ENCODE results near the gene COL21A1. TPM values are rescaled to one million over a fixed set of nuclear protein-coding genes. Genes with fewer than 3 reads are reported as not detected.

Gene COL21A1
- total RNA-seq, 3 donors from 2014 or later (not counting 1 experiment from before 2014, with no cell fraction given) = not detected

- Histone ChIP-seq H3K4me1 (ENCODE audit: control insufficient read depth, insufficient read depth, low read length) (no peaks in the 10 kb centered on the region), H3K4me3 (ENCODE audit: low read length) (no peak overlapping the region), H3K9me3 (ENCODE audit: control insufficient read depth, insufficient read depth, low read length) (no peaks in the 10 kb centered on the region), H3K27me3 (ENCODE audit: control insufficient read depth, insufficient read depth, low read length) (no peaks in the 10 kb centered on the region), H3K27ac (ENCODE audit: low read length) (no peak overlapping the region), H3K36me3 (ENCODE audit: control insufficient read depth, insufficient read depth, low read length) (no peaks in the 10 kb centered on the region)
- Mint-ChIP-seq H3K36me3 (no peaks in the 10 kb centered on the region), H3K4me1 (no peaks in the 10 kb centered on the region), H3K9me3 (peaks cover 6 to 10% of the 10 kb centered on the region in 2 donors), H3K27ac (no peak overlapping the region), H3K27me3 (ENCODE audit: low read depth in 2 of 2) (no peaks in the 10 kb centered on the region), H3K4me3 (no peak overlapping the region)
- no peak for ATAC-seq
- TF ChIP-seq, protein P1, sequence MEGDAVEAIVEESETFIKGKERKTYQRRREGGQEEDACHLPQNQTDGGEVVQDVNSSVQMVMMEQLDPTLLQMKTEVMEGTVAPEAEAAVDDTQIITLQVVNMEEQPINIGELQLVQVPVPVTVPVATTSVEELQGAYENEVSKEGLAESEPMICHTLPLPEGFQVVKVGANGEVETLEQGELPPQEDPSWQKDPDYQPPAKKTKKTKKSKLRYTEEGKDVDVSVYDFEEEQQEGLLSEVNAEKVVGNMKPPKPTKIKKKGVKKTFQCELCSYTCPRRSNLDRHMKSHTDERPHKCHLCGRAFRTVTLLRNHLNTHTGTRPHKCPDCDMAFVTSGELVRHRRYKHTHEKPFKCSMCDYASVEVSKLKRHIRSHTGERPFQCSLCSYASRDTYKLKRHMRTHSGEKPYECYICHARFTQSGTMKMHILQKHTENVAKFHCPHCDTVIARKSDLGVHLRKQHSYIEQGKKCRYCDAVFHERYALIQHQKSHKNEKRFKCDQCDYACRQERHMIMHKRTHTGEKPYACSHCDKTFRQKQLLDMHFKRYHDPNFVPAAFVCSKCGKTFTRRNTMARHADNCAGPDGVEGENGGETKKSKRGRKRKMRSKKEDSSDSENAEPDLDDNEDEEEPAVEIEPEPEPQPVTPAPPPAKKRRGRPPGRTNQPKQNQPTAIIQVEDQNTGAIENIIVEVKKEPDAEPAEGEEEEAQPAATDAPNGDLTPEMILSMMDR (IDR thresholded peaks at IDR 0.05) = no peak
- 95% methylated on average over 1 of the region's 1 CpG for WGBS (ENCODE audit: insufficient coverage)
- intact Hi-C loops (cut with micrococcal nuclease) = no loop called here
- DNase-seq = no peak
Observed at GRCh38 chr6:56040889-56041301, 206.5 kb downstream of the COL21A1 start.

DNA sequence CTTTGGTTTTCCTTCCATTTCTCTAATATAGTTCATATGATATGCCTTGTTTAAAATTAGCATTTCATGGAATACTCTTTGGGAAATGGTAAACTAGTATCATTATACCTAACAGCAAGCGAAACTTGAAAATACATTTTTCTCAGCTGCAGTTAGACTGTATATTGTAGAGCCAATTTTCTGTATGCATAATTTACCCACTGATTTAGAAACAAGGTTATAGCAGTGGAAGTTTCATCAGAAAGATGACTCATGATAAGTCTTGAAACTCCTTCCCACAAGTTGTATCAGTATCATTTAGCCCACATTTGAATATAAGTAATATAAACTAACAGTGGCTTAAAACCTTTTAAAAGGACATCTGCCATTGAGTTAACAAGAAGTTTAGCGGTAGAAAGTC, 207.2 kb downstream of the COL21A1 start:
- intact Hi-C loops (cut with micrococcal nuclease) = no loop called here
- H3K9me3 ChIP-seq (ENCODE audit: control insufficient read depth, insufficient read depth, low read length) = no peaks in the 10 kb centered on the region
- H3K4me1 Mint-ChIP-seq = no peaks in the 10 kb centered on the region
- no peaks in the 10 kb centered on the region for H3K27me3 ChIP-seq (ENCODE audit: control insufficient read depth, insufficient read depth, low read length)
- no CpG with 5 or more reads among the region's 2 CpGs for WGBS (ENCODE audit: insufficient coverage)
- no peaks in the 10 kb centered on the region for H3K36me3 ChIP-seq (ENCODE audit: control insufficient read depth, insufficient read depth, low read length)
- H3K4me3 ChIP-seq (ENCODE audit: low read length) = no peak overlapping the region
- TF ChIP-seq, protein P1 (IDR thresholded peaks at IDR 0.05) = no peak
- DNase-seq (no peak), ATAC-seq (no peak)
- no peak overlapping the region for H3K27ac ChIP-seq (ENCODE audit: low read length)
- H3K27ac Mint-ChIP-seq = no peak overlapping the region
- H3K9me3 Mint-ChIP-seq = peaks cover 8 to 10% of the 10 kb centered on the region in 2 donors
- no peaks in the 10 kb centered on the region for H3K4me1 ChIP-seq (ENCODE audit: control insufficient read depth, insufficient read depth, low read length)
- no peak overlapping the region for H3K4me3 Mint-ChIP-seq
- H3K27me3 Mint-ChIP-seq (ENCODE audit: low read depth in 2 of 2) = no peaks in the 10 kb centered on the region
- no peaks in the 10 kb centered on the region for H3K36me3 Mint-ChIP-seq

DNA sequence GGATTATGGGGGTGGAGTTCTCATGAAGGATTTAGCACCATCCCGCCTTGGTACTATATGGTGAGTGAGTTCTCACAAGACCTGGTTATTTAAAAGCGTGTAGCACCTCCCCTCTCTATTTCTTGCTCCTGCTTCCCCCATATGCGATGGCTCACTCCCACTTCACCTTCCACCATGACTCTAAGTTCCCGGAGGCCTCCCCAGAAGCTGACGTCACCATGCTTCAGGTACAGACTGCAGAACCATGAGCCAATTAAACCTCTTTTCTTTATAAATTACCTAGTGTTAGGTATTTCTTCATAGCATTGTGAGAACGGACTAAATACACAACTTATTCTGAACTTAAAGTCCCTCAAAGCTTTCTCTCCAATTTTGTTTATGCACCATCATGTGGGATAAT, 208.6 kb downstream of the COL21A1 start:
- ATAC-seq (no peak), DNase-seq (no peak)
- Mint-ChIP-seq H3K27me3 (ENCODE audit: low read depth in 2 of 2) (no peaks in the 10 kb centered on the region), H3K4me1 (no peaks in the 10 kb centered on the region), H3K4me3 (no peak overlapping the region), H3K9me3 (peaks cover 9 to 10% of the 10 kb centered on the region in 2 donors), H3K36me3 (no peaks in the 10 kb centered on the region), H3K27ac (no peak overlapping the region)
- no peaks in the 10 kb centered on the region for H3K36me3 ChIP-seq (ENCODE audit: control insufficient read depth, insufficient read depth, low read length)
- WGBS (ENCODE audit: insufficient coverage) = 92% methylated on average over 4 of the region's 6 CpGs
- no peaks in the 10 kb centered on the region for H3K4me1 ChIP-seq (ENCODE audit: control insufficient read depth, insufficient read depth, low read length)
- H3K4me3 ChIP-seq (ENCODE audit: low read length) = no peak overlapping the region
- intact Hi-C loops (cut with micrococcal nuclease) = no loop called here
- H3K27ac ChIP-seq (ENCODE audit: low read length) = no peak overlapping the region
- TF ChIP-seq, protein P1 (IDR thresholded peaks at IDR 0.05) = no peak
- no peaks in the 10 kb centered on the region for H3K27me3 ChIP-seq (ENCODE audit: control insufficient read depth, insufficient read depth, low read length)
- no peaks in the 10 kb centered on the region for H3K9me3 ChIP-seq (ENCODE audit: control insufficient read depth, insufficient read depth, low read length)

DNA sequence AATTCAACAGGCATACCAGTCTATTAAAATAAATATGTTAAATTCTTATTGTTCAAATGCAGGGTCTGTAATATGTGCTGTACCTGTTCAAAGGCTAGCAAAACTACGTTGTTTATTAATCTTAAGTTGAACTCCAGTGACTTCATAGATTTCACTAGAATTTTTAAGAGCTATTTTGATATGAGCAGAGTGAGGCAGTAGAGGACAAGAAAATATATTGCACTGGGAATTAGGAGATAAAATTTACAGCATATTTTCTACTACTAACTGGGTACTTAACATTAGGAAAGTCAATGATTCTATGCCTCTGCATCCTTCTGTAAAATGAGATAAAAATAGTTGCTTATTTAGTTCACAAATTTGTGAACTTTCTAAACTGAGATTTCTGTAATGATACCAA, 209.8 kb downstream of the COL21A1 start:
- Mint-ChIP-seq H3K27me3 (ENCODE audit: low read depth in 2 of 2) (no peaks in the 10 kb centered on the region), H3K27ac (no peak overlapping the region), H3K4me1 (no peaks in the 10 kb centered on the region), H3K9me3 (peaks cover 9 to 10% of the 10 kb centered on the region in 2 donors), H3K4me3 (no peak overlapping the region), H3K36me3 (no peaks in the 10 kb centered on the region)
- ATAC-seq (no peak), DNase-seq (no peak)
- no peaks in the 10 kb centered on the region for H3K4me1 ChIP-seq (ENCODE audit: control insufficient read depth, insufficient read depth, low read length)
- 80% methylated on average over 1 of the region's 1 CpG for WGBS (ENCODE audit: insufficient coverage)
- no peaks in the 10 kb centered on the region for H3K9me3 ChIP-seq (ENCODE audit: control insufficient read depth, insufficient read depth, low read length)
- H3K27me3 ChIP-seq (ENCODE audit: control insufficient read depth, insufficient read depth, low read length) = no peaks in the 10 kb centered on the region
- H3K36me3 ChIP-seq (ENCODE audit: control insufficient read depth, insufficient read depth, low read length) = no peaks in the 10 kb centered on the region
- H3K27ac ChIP-seq (ENCODE audit: low read length) = no peak overlapping the region
- TF ChIP-seq, protein P1 (IDR thresholded peaks at IDR 0.05) = no peak
- H3K4me3 ChIP-seq (ENCODE audit: low read length) = no peak overlapping the region
- intact Hi-C loops (cut with micrococcal nuclease) = no loop called here

All from natural killer cell (primary cell).